Measurements from ENCODE around the gene HAUS8.
A peak's percentile ranks its signal among the peaks of the same experiment; 100 is the strongest.

HAUS8 gene, protein sequence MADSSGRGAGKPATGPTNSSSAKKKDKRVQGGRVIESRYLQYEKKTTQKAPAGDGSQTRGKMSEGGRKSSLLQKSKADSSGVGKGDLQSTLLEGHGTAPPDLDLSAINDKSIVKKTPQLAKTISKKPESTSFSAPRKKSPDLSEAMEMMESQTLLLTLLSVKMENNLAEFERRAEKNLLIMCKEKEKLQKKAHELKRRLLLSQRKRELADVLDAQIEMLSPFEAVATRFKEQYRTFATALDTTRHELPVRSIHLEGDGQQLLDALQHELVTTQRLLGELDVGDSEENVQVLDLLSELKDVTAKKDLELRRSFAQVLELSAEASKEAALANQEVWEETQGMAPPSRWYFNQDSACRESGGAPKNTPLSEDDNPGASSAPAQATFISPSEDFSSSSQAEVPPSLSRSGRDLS

DNA sequence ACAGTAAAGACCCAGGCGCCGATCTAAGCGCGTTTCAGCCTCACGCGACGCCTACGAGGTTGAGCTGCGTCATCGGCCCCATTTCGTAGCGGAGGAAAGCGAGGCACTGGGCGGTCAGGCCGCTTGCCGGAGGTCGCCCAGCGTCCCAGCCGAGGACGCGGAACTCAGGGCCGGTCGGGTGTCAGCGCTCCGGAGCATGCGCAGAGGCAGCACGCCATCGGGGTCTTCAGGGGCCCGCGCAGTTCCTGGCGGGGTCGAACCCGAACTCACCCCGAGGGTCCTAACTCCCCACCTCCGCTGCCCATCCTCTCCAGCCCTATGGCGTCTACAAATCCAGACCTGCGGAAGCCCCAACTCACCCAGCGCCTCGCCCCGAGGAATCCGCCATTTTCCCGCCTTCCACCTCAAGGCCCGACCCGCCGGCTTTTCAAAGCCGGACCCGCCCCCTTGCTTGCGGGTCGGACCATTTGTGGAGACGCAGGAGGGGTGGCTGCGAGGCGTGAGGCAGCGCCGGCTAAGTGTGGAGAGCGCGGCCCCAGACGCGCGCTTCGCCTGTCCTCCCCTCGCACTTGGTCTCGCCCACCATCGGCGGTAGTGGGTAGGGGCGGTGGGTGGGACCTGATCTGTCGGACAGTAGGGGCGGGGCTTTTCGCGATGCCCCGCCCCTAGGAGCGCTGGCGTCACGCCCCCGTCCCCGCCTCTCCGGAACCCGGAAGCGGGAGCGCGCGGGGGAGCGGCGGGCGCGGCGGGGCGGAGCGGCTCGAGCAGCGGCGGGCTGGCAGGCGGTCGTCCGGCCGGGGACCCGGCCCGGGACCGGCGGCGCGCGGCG is at the start of gene HAUS8, which contains the start of gene MYO9B:
Gene HAUS8, minus strand, starts transcription at position 418 of the 829 bp plus-strand sequence. Its CDS starts 30 bp downstream, at position 388.
Gene MYO9B, plus strand, starts transcription at position 743 of the 829 bp plus-strand sequence. CDS start 25,941 bp downstream, outside the sequence.
- Mint-ChIP-seq H3K4me3 (peak within 1 kb of the TSS; percentile 96 to 100 (median 99)), H3K4me1 (peaks cover 38% of the 10 kb centered on the region), H3K9me3 (no peaks in the 10 kb centered on the region), H3K36me3 (ENCODE audit: low read depth) (peaks cover 4% of the 10 kb centered on the region), H3K27ac (peak within 1 kb of the TSS; percentile 83 to 87 (median 86)), H3K27me3 (ENCODE audit: low read depth) (peaks cover 3% of the 10 kb centered on the region)
- TF ChIP-seq CTCF (IDR thresholded peaks at IDR 0.05; ENCODE audit: unreplicated experiment in 3 of 3), result no peak

DNA sequence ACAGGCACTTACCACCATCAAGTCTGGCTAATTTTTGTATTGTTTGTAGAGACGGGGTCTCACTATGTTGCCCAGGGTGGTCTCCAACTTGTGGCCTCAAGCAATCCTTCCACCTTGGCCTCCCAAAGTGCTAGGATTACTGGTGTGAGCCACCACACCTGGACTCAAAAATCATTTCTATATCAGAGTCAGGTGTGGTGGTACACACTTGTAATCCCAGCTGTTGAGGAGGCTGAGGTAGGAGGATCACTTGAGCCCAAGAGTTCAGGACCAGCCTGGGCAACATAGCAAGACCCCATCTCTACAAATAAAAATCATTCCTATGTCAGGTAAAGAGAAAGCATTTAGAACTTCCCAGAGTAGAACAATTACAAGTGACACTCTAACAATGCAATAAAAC is 48.8 kb upstream of the HAUS8 start:
- Mint-ChIP-seq H3K36me3 (ENCODE audit: low read depth) (peaks cover 10% of the 10 kb centered on the region), H3K4me3 (no peak overlapping the region), H3K9me3 (no peaks in the 10 kb centered on the region), H3K27ac (no peak overlapping the region), H3K4me1 (peaks cover 16% of the 10 kb centered on the region), H3K27me3 (ENCODE audit: low read depth) (no peaks in the 10 kb centered on the region)
- TF ChIP-seq CTCF (IDR thresholded peaks at IDR 0.05; ENCODE audit: unreplicated experiment in 3 of 3), result no peak

DNA sequence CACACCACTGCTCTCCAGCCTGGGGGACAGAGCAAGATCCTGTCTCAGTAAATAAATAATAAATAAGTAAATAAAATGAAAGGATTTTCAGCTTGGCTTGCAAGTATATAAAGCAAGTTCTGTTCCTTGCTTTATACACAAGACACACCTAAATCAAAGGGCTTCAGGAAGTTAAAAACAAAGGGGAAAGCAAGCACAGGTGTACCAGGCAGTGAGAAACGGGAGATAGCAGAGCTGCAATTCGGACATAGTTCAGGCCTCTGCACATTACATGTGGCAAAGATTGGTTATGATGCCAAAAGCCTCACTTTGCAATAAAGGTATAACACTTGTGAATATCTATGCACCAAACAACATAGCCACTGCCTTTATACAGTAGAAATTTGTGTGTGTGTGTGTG is 47.8 kb upstream of the HAUS8 start:
- Mint-ChIP-seq H3K9me3 (no peaks in the 10 kb centered on the region), H3K4me1 (peaks cover 16% of the 10 kb centered on the region), H3K36me3 (ENCODE audit: low read depth) (peaks cover 7% of the 10 kb centered on the region), H3K27ac (no peak overlapping the region), H3K27me3 (ENCODE audit: low read depth) (no peaks in the 10 kb centered on the region), H3K4me3 (no peak overlapping the region)
- no peak for TF ChIP-seq CTCF (IDR thresholded peaks at IDR 0.05; ENCODE audit: unreplicated experiment in 3 of 3)

GRCh38 chr19:17121736-17122293 is 46.6 kb upstream of the HAUS8 start:
- Mint-ChIP-seq H3K27me3 (ENCODE audit: low read depth) (no peaks in the 10 kb centered on the region), H3K4me3 (no peak overlapping the region), H3K9me3 (no peaks in the 10 kb centered on the region), H3K27ac (no peak overlapping the region), H3K36me3 (ENCODE audit: low read depth) (peaks cover 7% of the 10 kb centered on the region), H3K4me1 (peaks cover 12% of the 10 kb centered on the region)
- no peak for TF ChIP-seq CTCF (IDR thresholded peaks at IDR 0.05; ENCODE audit: unreplicated experiment in 3 of 3)

- H3K27me3 Mint-ChIP-seq (ENCODE audit: low read depth), result no peaks in the 10 kb centered on the region
- peaks cover 6% of the 10 kb centered on the region for H3K4me1 Mint-ChIP-seq
- TF ChIP-seq CTCF (IDR thresholded peaks at IDR 0.05; ENCODE audit: unreplicated experiment in 3 of 3), result no peak
- H3K4me3 Mint-ChIP-seq, result no peak overlapping the region
- H3K9me3 Mint-ChIP-seq, result no peaks in the 10 kb centered on the region
- peaks cover 18% of the 10 kb centered on the region for H3K36me3 Mint-ChIP-seq (ENCODE audit: low read depth)
- H3K27ac Mint-ChIP-seq, result no peak overlapping the region
These were observed 43.7 kb upstream of the HAUS8 start for GRCh38 chr19:17118957-17119356.

Measured in nephron (organoid).